ENCODE data around the gene LRP1B. TPM values are rescaled to one million over a fixed set of nuclear protein-coding genes. Genes with fewer than 3 reads are reported as not detected.

The LRP1B gene
- total RNA-seq, 4 donors from 2014 or later = 3.3 to 11.1 (median 4.6) TPM

DNA sequence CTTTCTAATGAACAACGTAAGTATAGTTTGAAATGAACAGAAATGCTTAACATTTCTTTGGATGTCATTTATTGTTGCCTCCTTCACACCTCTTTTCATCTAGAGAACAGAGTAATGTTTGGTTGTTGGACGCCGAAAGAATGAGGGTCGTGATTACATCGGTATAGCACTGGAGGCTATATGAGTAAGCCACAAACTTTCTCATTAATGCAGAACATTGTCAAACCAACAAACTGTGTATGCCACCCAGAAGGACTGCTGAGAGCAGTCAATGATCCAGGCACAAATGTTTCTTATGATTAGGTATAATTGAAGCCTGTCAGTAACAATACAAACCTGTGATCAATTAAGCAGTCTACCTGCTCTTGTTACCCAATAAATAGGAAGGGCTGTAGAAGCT lies 1855.9 kb downstream of the LRP1B start:
- no peak for DNase-seq

DNA sequence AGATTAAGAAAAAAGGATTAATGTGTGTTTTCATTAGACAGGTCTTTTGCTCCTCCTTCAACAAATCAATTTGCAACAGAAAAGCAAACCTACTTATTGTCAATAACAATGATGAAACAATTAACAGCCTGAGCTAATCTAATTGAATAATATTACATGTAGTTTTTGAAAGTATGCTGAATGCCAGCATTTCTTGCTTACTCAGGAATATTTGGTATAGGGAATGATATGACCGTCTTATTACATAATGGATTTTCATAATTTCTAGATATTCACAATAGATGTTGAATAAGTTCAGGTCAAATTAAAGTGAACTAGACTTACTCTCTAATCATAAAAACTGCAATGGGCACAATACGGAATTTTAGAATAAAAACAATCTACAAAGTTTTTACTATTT lies 1856.9 kb downstream of the LRP1B start:
- Histone ChIP-seq H3K9me3 (no peaks in the 10 kb centered on the region), H3K27ac (no peak overlapping the region), H3K36me3 (no peaks in the 10 kb centered on the region), H3K4me1 (no peaks in the 10 kb centered on the region), H3K4me3 (no peak overlapping the region), H3K27me3 (no peaks in the 10 kb centered on the region)
- DNase-seq = no peak
- intact Hi-C loops (cut with DNase I; ENCODE audit: low total_unique reads) = no loop called here
- TF ChIP-seq, protein P1, sequence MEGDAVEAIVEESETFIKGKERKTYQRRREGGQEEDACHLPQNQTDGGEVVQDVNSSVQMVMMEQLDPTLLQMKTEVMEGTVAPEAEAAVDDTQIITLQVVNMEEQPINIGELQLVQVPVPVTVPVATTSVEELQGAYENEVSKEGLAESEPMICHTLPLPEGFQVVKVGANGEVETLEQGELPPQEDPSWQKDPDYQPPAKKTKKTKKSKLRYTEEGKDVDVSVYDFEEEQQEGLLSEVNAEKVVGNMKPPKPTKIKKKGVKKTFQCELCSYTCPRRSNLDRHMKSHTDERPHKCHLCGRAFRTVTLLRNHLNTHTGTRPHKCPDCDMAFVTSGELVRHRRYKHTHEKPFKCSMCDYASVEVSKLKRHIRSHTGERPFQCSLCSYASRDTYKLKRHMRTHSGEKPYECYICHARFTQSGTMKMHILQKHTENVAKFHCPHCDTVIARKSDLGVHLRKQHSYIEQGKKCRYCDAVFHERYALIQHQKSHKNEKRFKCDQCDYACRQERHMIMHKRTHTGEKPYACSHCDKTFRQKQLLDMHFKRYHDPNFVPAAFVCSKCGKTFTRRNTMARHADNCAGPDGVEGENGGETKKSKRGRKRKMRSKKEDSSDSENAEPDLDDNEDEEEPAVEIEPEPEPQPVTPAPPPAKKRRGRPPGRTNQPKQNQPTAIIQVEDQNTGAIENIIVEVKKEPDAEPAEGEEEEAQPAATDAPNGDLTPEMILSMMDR (IDR thresholded peaks at IDR 0.05 in 4 of 5, conservative IDR thresholded peaks at IDR 0.05 in 1 of 5) = no peak
- no peak for TF ChIP-seq POLR2A (IDR thresholded peaks at IDR 0.05)
- in situ Hi-C loops (cut with MboI; ENCODE audit: low sequenced_read_pairs in 4 of 4) = no loop called here
- ATAC-seq = no peak

More for the DNA sequence above, 1855.9 kb downstream of the LRP1B start:
- intact Hi-C loops (cut with DNase I; ENCODE audit: low total_unique reads) (no loop called here), in situ Hi-C loops (cut with MboI; ENCODE audit: low sequenced_read_pairs in 4 of 4) (no loop called here)
- Histone ChIP-seq H3K27ac (no peak overlapping the region), H3K36me3 (no peaks in the 10 kb centered on the region), H3K9me3 (no peaks in the 10 kb centered on the region), H3K4me3 (no peak overlapping the region), H3K4me1 (no peaks in the 10 kb centered on the region), H3K27me3 (no peaks in the 10 kb centered on the region)
- TF ChIP-seq POLR2A (IDR thresholded peaks at IDR 0.05) = no peak
- TF ChIP-seq, protein P1 (IDR thresholded peaks at IDR 0.05 in 4 of 5, conservative IDR thresholded peaks at IDR 0.05 in 1 of 5) = no peak
- no peak for ATAC-seq

DNA sequence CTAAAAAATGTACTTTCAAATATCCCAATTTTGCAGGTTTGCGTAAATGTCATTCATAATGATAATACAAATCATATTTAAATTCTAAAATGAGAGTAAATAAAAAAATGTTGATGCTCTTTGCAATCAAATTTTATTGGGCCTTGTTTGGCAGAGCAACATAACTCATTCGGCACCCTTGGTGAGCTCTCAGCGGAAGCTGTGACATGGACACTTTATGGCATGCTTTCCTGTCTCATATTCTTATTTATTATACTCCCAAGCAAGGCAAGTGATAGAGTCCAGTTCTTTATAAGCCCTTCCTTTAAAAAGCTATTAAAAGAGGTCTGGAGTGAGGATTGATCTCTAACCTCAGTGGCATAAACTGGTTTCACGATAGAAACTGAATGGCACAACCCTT lies 1857.4 kb downstream of the LRP1B start:
- TF ChIP-seq, protein P1 (IDR thresholded peaks at IDR 0.05 in 4 of 5, conservative IDR thresholded peaks at IDR 0.05 in 1 of 5) = no peak
- no peak for TF ChIP-seq POLR2A (IDR thresholded peaks at IDR 0.05)
- intact Hi-C loops (cut with DNase I; ENCODE audit: low total_unique reads) = no loop called here
- no peak overlapping the region for H3K27ac ChIP-seq
- in situ Hi-C loops (cut with MboI; ENCODE audit: low sequenced_read_pairs in 4 of 4) = no loop called here
- no peaks in the 10 kb centered on the region for H3K36me3 ChIP-seq
- no peak for DNase-seq
- no peaks in the 10 kb centered on the region for H3K4me1 ChIP-seq
- H3K9me3 ChIP-seq = no peaks in the 10 kb centered on the region
- H3K4me3 ChIP-seq = no peak overlapping the region
- no peaks in the 10 kb centered on the region for H3K27me3 ChIP-seq
- ATAC-seq = no peak

DNA sequence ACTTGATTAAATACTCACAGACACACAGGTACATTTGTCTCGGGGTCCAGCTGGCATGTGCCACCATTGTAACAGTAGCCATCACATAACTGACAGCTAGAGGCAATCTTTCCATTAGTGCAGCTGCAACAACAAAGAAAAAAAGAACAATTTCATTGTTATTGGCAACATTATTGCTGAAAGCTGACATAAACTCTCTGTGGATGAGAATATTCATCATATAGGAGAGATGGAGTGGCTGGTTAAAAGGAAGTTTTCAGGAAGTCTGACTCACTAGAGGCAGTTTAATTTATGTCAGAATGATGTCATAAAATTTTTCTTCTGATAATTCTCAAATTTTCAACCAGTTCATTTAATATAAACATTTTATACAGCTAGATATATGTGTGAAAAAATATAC lies 1860.6 kb downstream of the LRP1B start:
- Histone ChIP-seq H3K4me3 (no peak overlapping the region), H3K27ac (no peak overlapping the region), H3K4me1 (no peaks in the 10 kb centered on the region), H3K9me3 (no peaks in the 10 kb centered on the region), H3K36me3 (no peaks in the 10 kb centered on the region), H3K27me3 (no peaks in the 10 kb centered on the region)
- TF ChIP-seq POLR2A (IDR thresholded peaks at IDR 0.05) = no peak
- TF ChIP-seq, protein P1 (IDR thresholded peaks at IDR 0.05 in 4 of 5, conservative IDR thresholded peaks at IDR 0.05 in 1 of 5) = no peak
- DNase-seq (no peak), ATAC-seq (no peak)
- intact Hi-C loops (cut with DNase I; ENCODE audit: low total_unique reads) (no loop called here), in situ Hi-C loops (cut with MboI; ENCODE audit: low sequenced_read_pairs in 4 of 4) (no loop called here)

DNA sequence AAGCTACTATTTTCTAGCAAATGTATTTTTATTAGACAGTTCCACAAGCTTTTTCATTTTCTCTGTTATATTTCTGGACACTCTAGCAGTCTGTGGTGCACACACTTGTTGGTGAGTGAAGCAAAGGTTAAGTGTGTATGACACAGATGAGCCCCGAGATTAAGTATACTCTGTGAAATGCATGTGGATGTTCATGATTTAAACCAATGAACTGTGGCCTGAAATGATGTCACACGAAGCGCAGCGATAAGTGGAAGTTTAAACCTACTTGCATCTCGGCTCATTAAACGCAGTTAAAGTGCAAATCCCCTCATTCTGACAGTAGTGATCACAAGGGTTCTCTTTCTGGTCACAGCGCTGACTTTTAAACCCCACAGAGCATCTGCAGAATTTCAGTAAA lies 1861.8 kb downstream of the LRP1B start:
- no peak for DNase-seq
- TF ChIP-seq, protein P1 (IDR thresholded peaks at IDR 0.05 in 4 of 5, conservative IDR thresholded peaks at IDR 0.05 in 1 of 5) = no peak
- no peak for TF ChIP-seq POLR2A (IDR thresholded peaks at IDR 0.05)
- no peaks in the 10 kb centered on the region for H3K36me3 ChIP-seq
- no peak overlapping the region for H3K4me3 ChIP-seq
- H3K4me1 ChIP-seq = no peaks in the 10 kb centered on the region
- H3K27me3 ChIP-seq = no peaks in the 10 kb centered on the region
- no peak for ATAC-seq
- in situ Hi-C loops (cut with MboI; ENCODE audit: low sequenced_read_pairs in 4 of 4) (no loop called here), intact Hi-C loops (cut with DNase I; ENCODE audit: low total_unique reads) (no loop called here)
- no peaks in the 10 kb centered on the region for H3K9me3 ChIP-seq
- no peak overlapping the region for H3K27ac ChIP-seq
